DMS53 (cell line): Measurements from ENCODE around the gene ZNF268.
"Not testable (repeated sequence)": the region's sequence is repeated elsewhere in the genome, so short reads cannot be mapped to it uniquely, and the experiment has no call there.

ENCODE experiments used
- DNase-seq: peaks from one replicate; lab custom pipeline; 2025; lab: John Stamatoyannopoulos, UW

ZNF268 gene

GRCh38 chr12:133227281-133227852, 46.1 kb downstream of the ZNF268 start:
- DNase-seq = no peak

- DNase-seq = no peak
Measured at GRCh38 chr12:133231001-133231400, 49.7 kb downstream of the ZNF268 start.

DNA sequence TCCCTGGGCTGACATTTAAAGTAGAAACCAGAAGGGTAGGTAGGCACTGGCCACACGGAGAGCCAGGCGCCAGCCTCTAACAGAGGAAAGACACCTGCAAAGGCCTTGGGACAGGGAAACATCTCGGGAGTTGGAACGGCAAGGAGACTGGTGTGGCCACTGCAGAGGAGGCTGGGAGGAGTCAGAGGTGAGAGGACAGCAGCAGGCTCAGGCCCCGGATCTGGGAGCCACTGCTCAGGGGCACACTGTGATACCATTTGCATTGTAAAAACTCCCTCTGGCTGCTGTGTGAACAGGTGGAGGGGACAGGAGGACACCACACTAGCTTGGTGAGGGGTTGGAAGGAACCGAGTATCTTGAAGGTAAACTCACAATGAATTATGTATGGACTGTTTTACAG, 51.7 kb downstream of the ZNF268 start:
- DNase-seq = no peak

DNA sequence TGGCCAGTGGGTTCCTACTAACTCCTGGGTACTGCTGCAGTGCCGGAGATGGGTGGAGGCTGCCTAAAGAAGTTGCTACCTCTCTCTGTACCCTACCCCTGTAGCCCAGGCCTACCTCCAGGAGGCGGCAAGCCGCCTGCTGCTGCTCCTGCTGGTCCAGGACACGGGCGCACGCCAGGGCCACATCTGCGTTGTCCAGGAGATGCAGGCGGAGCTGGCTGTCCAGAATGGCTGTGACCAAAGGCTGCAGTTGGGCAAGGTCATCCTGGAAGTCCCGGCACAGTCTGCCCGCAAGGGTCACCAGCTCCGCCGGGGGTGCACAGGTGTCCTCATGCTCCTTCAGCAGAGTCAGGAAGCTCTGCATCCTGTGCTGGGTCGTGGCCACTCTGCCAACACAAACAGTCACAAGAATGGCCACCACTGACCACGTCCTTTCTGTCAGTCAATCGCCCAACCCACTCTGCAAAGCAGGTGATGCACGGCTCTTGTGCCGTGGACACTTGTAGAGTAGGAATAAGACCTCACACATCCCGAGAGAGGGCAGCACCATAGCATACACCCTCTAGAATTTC, 52.8 kb downstream of the ZNF268 start:
- no peak for DNase-seq

DNA sequence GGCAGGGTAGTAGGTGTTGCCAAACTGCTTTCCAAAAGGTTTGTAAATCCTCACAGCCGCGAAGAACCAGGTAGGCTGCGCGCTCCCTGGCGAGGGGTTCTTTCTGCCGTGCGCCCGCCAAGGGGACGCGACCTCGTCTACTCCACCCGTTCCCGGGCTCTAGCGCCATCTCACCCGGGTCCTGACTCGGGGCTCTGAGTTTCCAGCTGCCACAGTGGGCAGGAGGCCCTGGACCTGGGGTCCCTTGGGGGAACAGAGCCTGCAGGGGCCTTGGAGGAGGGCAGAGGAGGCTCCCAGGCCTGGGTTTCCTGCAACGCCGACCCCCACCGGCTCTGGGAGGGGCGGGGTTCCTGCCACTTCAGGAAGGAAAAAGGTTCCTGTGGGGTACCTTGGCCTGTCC, 53.7 kb downstream of the ZNF268 start:
- no peak for DNase-seq

DNA sequence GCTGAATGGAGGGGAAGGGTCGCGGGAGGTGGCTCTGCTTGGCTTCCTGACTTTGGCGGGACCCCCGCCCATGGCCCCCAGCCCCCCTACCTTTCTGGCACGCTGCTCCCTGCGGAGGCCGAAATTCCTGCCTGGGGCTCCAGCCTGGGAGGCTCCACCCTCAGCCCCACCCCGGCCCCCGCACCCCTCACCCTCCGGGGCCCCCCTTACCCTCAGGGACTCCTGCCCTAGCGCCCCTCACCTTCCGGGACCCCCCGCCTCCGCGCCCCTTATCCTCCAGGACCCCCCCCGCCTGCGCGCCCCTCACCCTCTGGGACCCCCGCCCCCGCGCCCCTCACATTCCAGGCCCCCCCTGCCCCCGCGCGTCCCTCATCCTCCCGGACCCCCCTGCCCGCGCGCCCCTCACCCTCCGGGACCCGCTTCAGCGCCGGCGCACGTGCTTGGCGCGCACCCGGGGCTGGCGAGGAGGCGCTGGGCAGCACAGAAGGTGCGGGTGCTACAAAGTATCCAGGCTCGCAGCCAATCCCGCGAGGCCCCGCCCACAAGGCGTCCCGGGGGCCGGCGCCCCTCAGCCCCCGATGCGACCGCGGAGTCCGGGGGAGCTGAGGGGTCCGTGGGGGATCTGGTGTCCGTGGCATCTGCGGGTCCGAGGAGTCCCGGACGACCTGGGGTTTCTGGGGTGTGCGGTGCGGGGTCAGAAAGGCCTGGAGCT, 54.3 kb downstream of the ZNF268 start, which contains the start of gene ANHX:
ANHX (minus strand) TSS at position 477 of the 712 bp plus-strand sequence. CDS start 1,521 bp downstream, outside the sequence.
- DNase-seq = no peak

DNA sequence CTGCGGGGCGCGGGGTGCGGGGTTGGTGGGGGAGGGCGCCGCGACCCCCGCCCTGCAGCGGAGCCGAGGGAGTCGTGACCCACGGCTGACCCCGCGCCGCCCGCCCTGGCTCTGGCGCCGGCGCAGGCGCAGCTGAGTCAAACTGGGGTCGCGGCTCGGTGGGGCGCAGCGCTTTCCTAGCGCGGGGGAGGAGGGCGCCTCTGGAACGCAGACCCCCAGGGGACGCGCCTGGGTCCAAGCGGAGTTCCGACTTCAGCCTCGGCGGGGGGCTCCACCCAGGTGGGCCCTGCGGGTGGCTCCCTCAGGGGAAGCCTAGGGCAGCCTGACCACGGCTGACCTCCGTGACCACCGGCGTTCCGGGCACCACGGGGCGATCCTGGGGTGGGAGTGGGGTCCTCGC, 54.8 kb downstream of the ZNF268 start:
- no peak for DNase-seq

DNA sequence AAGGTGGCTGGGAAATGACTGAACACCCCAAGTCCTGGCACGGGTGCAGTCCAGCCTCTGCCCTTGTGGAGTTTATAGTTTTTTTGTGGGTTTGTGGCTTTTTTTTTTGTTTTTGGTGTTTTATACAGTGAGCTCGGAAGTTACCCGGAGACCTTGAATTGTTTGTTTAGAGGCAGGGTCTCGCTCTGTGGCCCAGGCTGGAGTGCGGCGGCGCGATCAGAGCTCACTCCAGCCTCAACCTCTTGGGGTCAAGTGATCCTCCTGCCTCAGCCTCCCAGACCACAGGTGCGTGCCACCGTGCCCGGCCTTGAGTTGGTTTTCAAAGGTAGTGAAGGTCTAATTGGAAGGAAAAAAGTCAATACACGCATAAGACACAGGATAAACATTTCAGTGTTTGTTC, 55.3 kb downstream of the ZNF268 start:
- no peak for DNase-seq

- DNase-seq = no peak
Measured at GRCh38 chr12:133251732-133252131, 70.4 kb downstream of the ZNF268 start.

- not testable (repeated sequence) for DNase-seq
Measured at GRCh38 chr12:133255833-133256232, 74.5 kb downstream of the ZNF268 start.

- no peak for DNase-seq
Measured at GRCh38 chr12:133256321-133256720, 75.0 kb downstream of the ZNF268 start.

- no peak for DNase-seq
Measured at GRCh38 chr12:133264173-133264572, 82.9 kb downstream of the ZNF268 start.
